ENCODE measurements around the gene ZNF862.

Gene ZNF862

GRCh38 chr7:149868623-149869290, 30.6 kb downstream of the ZNF862 start:
- TF ChIP-seq ZC3H10 (CRISPR knock-in tag; IDR thresholded peaks at IDR 0.05) (no peak), GLIS3 (CRISPR knock-in tag; IDR thresholded peaks at IDR 0.05) (no peak), PPARA (CRISPR knock-in tag; IDR thresholded peaks at IDR 0.05; ENCODE audit: borderline replicate concordance) (no peak), TSHZ2 (CRISPR knock-in tag; IDR thresholded peaks at IDR 0.05) (no peak), TOX (CRISPR knock-in tag; IDR thresholded peaks at IDR 0.05; ENCODE audit: borderline replicate concordance) (no peak), POU6F1 (CRISPR knock-in tag; IDR thresholded peaks at IDR 0.05; ENCODE audit: borderline replicate concordance, low read depth) (no peak), ARNTL (CRISPR knock-in tag; IDR thresholded peaks at IDR 0.05; ENCODE audit: borderline replicate concordance, low read depth) (no peak), RARB (CRISPR knock-in tag; IDR thresholded peaks at IDR 0.05) (no peak), ZNF565 (CRISPR knock-in tag; conservative IDR thresholded peaks at IDR 0.05; ENCODE audit: low read depth) (no peak), OSR1 (CRISPR knock-in tag; IDR thresholded peaks at IDR 0.05) (no peak), CSDC2 (CRISPR knock-in tag; IDR thresholded peaks at IDR 0.05) (no peak), ISL1 (CRISPR knock-in tag; IDR thresholded peaks at IDR 0.05) (no peak), ZNF70 (CRISPR knock-in tag; IDR thresholded peaks at IDR 0.05) (no peak)
- TF ChIP-seq, protein P1, sequence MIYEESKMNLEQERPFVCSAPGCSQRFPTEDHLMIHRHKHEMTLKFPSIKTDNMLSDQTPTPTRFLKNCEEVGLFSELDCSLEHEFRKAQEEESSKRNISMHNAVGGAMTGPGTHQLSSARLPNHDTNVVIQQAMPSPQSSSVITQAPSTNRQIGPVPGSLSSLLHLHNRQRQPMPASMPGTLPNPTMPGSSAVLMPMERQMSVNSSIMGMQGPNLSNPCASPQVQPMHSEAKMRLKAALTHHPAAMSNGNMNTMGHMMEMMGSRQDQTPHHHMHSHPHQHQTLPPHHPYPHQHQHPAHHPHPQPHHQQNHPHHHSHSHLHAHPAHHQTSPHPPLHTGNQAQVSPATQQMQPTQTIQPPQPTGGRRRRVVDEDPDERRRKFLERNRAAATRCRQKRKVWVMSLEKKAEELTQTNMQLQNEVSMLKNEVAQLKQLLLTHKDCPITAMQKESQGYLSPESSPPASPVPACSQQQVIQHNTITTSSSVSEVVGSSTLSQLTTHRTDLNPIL (CRISPR knock-in tag; IDR thresholded peaks at IDR 0.05; ENCODE audit: low read depth): no peak
- TF ChIP-seq, protein P2, sequence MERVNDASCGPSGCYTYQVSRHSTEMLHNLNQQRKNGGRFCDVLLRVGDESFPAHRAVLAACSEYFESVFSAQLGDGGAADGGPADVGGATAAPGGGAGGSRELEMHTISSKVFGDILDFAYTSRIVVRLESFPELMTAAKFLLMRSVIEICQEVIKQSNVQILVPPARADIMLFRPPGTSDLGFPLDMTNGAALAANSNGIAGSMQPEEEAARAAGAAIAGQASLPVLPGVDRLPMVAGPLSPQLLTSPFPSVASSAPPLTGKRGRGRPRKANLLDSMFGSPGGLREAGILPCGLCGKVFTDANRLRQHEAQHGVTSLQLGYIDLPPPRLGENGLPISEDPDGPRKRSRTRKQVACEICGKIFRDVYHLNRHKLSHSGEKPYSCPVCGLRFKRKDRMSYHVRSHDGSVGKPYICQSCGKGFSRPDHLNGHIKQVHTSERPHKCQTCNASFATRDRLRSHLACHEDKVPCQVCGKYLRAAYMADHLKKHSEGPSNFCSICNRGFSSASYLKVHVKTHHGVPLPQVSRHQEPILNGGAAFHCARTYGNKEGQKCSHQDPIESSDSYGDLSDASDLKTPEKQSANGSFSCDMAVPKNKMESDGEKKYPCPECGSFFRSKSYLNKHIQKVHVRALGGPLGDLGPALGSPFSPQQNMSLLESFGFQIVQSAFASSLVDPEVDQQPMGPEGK (CRISPR knock-in tag; IDR thresholded peaks at IDR 0.05; ENCODE audit: borderline replicate concordance): no peak
- no peak for ATAC-seq

GRCh38 chr7:149869291-149869650, 31.1 kb downstream of the ZNF862 start:
- TF ChIP-seq OSR1 (CRISPR knock-in tag; IDR thresholded peaks at IDR 0.05) (no peak), TOX (CRISPR knock-in tag; IDR thresholded peaks at IDR 0.05; ENCODE audit: borderline replicate concordance) (no peak), RARB (CRISPR knock-in tag; IDR thresholded peaks at IDR 0.05) (no peak), ISL1 (CRISPR knock-in tag; IDR thresholded peaks at IDR 0.05) (no peak), POU6F1 (CRISPR knock-in tag; IDR thresholded peaks at IDR 0.05; ENCODE audit: borderline replicate concordance, low read depth) (no peak), ZFP30 (CRISPR knock-in tag; IDR thresholded peaks at IDR 0.05) (no peak), ZC3H10 (CRISPR knock-in tag; IDR thresholded peaks at IDR 0.05) (no peak), GLIS3 (CRISPR knock-in tag; IDR thresholded peaks at IDR 0.05) (no peak), SNAI2 (CRISPR knock-in tag; IDR thresholded peaks at IDR 0.05) (no peak), ZNF70 (CRISPR knock-in tag; IDR thresholded peaks at IDR 0.05) (no peak), BACH2 (CRISPR knock-in tag; IDR thresholded peaks at IDR 0.05; ENCODE audit: borderline replicate concordance) (no peak)
- TF ChIP-seq, protein P1 (CRISPR knock-in tag; IDR thresholded peaks at IDR 0.05; ENCODE audit: low read depth): no peak
- ATAC-seq: no peak

Data from SK-N-SH treated with all-trans-retinoic acid at 6 μM for 48 hours (cell line).